HUES48 (cell line): ENCODE data around the gene LCE3D.
"Not testable (repeated sequence)": the region's sequence is repeated elsewhere in the genome, so short reads cannot be mapped to it uniquely, and the experiment has no call there.

ENCODE experiments used
- H3K27ac ChIP-seq: one replicate; pipeline ENCODE4 v1.7.0; 2013; ENCODE audit warnings: low read depth, low read length, inconsistent platforms
- H3K27me3 ChIP-seq: 2 replicates; pipeline ENCODE4 v1.6.1; 2013; ENCODE audit warnings: mild to moderate bottlenecking, low read length; ENCODE audit not compliant: control insufficient read depth, insufficient read depth
- H3K36me3 ChIP-seq: 2 replicates; pipeline ENCODE4 v1.6.1; 2013; ENCODE audit warnings: low read length; ENCODE audit not compliant: control insufficient read depth, insufficient read depth
- H3K4me1 ChIP-seq: 2 replicates; pipeline ENCODE4 v1.6.1; 2013; ENCODE audit warnings: mild to moderate bottlenecking, low read length; ENCODE audit not compliant: control insufficient read depth, insufficient read depth
- H3K4me3 ChIP-seq: 2 replicates; pipeline ENCODE4 v1.5.1; 2013; ENCODE audit warnings: mild to moderate bottlenecking, low read depth, low read length
- H3K9ac ChIP-seq: 2 replicates; pipeline ENCODE4 v1.6.1; 2013; ENCODE audit warnings: mild to moderate bottlenecking, low read depth, low read length, moderate library complexity
- H3K9me3 ChIP-seq: 2 replicates; pipeline ENCODE4 v1.6.1; 2013; ENCODE audit warnings: low read length; ENCODE audit not compliant: control insufficient read depth, insufficient read depth

Gene LCE3D

GRCh38 chr1:152577168-152577567 lies 3.1 kb downstream of the LCE3D start:
- Histone ChIP-seq H3K4me1 (no peaks in the 10 kb centered on the region), H3K27me3 (no peaks in the 10 kb centered on the region), H3K27ac (no peak overlapping the region), H3K36me3 (no peaks in the 10 kb centered on the region), H3K9ac (no peak overlapping the region), H3K4me3 (no peak overlapping the region), H3K9me3 (peaks cover 91% of the 10 kb centered on the region)

GRCh38 chr1:152566681-152567080 lies 13.6 kb downstream of the LCE3D start, which contains the start of gene LCE3E:
Gene LCE3E (minus strand): TSS chr1:152566780. CDS start chr1:152566208, 572 bp downstream.
- H3K4me3 ChIP-seq = no peak within 1 kb of the TSS
- no peak within 1 kb of the TSS for H3K27ac ChIP-seq
- H3K9me3 ChIP-seq = peaks cover 97% of the 10 kb centered on the region
- H3K36me3 ChIP-seq = no peaks in the 10 kb centered on the region
- H3K27me3 ChIP-seq = no peaks in the 10 kb centered on the region
- H3K4me1 ChIP-seq = no peaks in the 10 kb centered on the region
- no peak within 1 kb of the TSS for H3K9ac ChIP-seq

- no peaks in the 10 kb centered on the region for H3K27me3 ChIP-seq
- H3K4me3 ChIP-seq = no peak overlapping the region
- H3K27ac ChIP-seq = no peak overlapping the region
- no peaks in the 10 kb centered on the region for H3K36me3 ChIP-seq
- no peaks in the 10 kb centered on the region for H3K4me1 ChIP-seq
- peaks cover 97% of the 10 kb centered on the region for H3K9me3 ChIP-seq
- H3K9ac ChIP-seq = no peak overlapping the region
Measured at GRCh38 chr1:152565535-152566215, 14.6 kb downstream of the LCE3D start.

- Histone ChIP-seq H3K4me3 (no peak overlapping the region), H3K36me3 (no peaks in the 10 kb centered on the region), H3K27me3 (no peaks in the 10 kb centered on the region), H3K9ac (no peak overlapping the region), H3K27ac (no peak overlapping the region), H3K9me3 (peaks cover 97% of the 10 kb centered on the region), H3K4me1 (no peaks in the 10 kb centered on the region)
Measured at GRCh38 chr1:152565115-152565514, 15.2 kb downstream of the LCE3D start.

GRCh38 chr1:152548358-152548757 lies 32.0 kb downstream of the LCE3D start:
- not testable (repeated sequence) for H3K4me1 ChIP-seq, H3K36me3 ChIP-seq, H3K27me3 ChIP-seq, H3K9ac ChIP-seq, H3K27ac ChIP-seq, H3K4me3 ChIP-seq
- peaks cover 42% of the 10 kb centered on the region for H3K9me3 ChIP-seq

GRCh38 chr1:152546704-152547103 lies 33.6 kb downstream of the LCE3D start:
- H3K4me3 ChIP-seq = no peak overlapping the region
- H3K9me3 ChIP-seq = peaks cover 57% of the 10 kb centered on the region
- no peaks in the 10 kb centered on the region for H3K36me3 ChIP-seq
- H3K4me1 ChIP-seq = no peaks in the 10 kb centered on the region
- no peak overlapping the region for H3K9ac ChIP-seq
- no peak overlapping the region for H3K27ac ChIP-seq
- no peaks in the 10 kb centered on the region for H3K27me3 ChIP-seq

GRCh38 chr1:152543820-152544219 lies 36.5 kb downstream of the LCE3D start:
- Histone ChIP-seq H3K27me3 (no peaks in the 10 kb centered on the region), H3K4me3 (no peak overlapping the region), H3K9me3 (peaks cover 85% of the 10 kb centered on the region), H3K9ac (no peak overlapping the region), H3K27ac (no peak overlapping the region), H3K36me3 (no peaks in the 10 kb centered on the region), H3K4me1 (no peaks in the 10 kb centered on the region)

GRCh38 chr1:152539901-152540300 lies 40.4 kb downstream of the LCE3D start:
- Histone ChIP-seq H3K36me3 (no peaks in the 10 kb centered on the region), H3K27ac (no peak overlapping the region), H3K9me3 (peaks cover 98% of the 10 kb centered on the region), H3K4me1 (no peaks in the 10 kb centered on the region), H3K9ac (no peak overlapping the region), H3K4me3 (no peak overlapping the region), H3K27me3 (no peaks in the 10 kb centered on the region)

GRCh38 chr1:152537496-152537895 lies 42.8 kb downstream of the LCE3D start:
- Histone ChIP-seq H3K36me3 (no peaks in the 10 kb centered on the region), H3K27me3 (no peaks in the 10 kb centered on the region), H3K4me1 (no peaks in the 10 kb centered on the region), H3K4me3 (no peak overlapping the region), H3K9me3 (peaks cover 93% of the 10 kb centered on the region), H3K27ac (no peak overlapping the region), H3K9ac (no peak overlapping the region)

GRCh38 chr1:152535774-152536173 lies 44.5 kb downstream of the LCE3D start:
- no peaks in the 10 kb centered on the region for H3K36me3 ChIP-seq
- H3K27ac ChIP-seq = no peak overlapping the region
- peaks cover 93% of the 10 kb centered on the region for H3K9me3 ChIP-seq
- H3K4me1 ChIP-seq = no peaks in the 10 kb centered on the region
- no peak overlapping the region for H3K9ac ChIP-seq
- H3K4me3 ChIP-seq = no peak overlapping the region
- H3K27me3 ChIP-seq = no peaks in the 10 kb centered on the region

GRCh38 chr1:152533327-152533938 lies 46.9 kb downstream of the LCE3D start:
- no peaks in the 10 kb centered on the region for H3K36me3 ChIP-seq
- H3K9ac ChIP-seq = no peak overlapping the region
- no peaks in the 10 kb centered on the region for H3K27me3 ChIP-seq
- H3K4me3 ChIP-seq = no peak overlapping the region
- no peak overlapping the region for H3K27ac ChIP-seq
- H3K4me1 ChIP-seq = no peaks in the 10 kb centered on the region
- peaks cover 92% of the 10 kb centered on the region for H3K9me3 ChIP-seq
